GM23248 (cell line): ENCODE data around the gene EIF4A3.

Experiments used
- EZH2 ChIP-seq: fragments of 200-600 bp; sonication (generic); IDR thresholded peaks from 2 replicates; pipeline ENCODE4 v1.6.1; 2018; ENCODE audit warnings: antibody characterized with exemption, mild to moderate bottlenecking; ENCODE audit not compliant: insufficient read depth, poor library complexity, severe bottlenecking
- EZH2phosphoT487 ChIP-seq: fragments of 200-600 bp; sonication (generic); IDR thresholded peaks from 2 replicates; pipeline ENCODE4 v1.6.1; 2018; ENCODE audit warnings: antibody characterized with exemption, moderate library complexity, mild to moderate bottlenecking, low read depth; ENCODE audit not compliant: insufficient read depth

DNA sequence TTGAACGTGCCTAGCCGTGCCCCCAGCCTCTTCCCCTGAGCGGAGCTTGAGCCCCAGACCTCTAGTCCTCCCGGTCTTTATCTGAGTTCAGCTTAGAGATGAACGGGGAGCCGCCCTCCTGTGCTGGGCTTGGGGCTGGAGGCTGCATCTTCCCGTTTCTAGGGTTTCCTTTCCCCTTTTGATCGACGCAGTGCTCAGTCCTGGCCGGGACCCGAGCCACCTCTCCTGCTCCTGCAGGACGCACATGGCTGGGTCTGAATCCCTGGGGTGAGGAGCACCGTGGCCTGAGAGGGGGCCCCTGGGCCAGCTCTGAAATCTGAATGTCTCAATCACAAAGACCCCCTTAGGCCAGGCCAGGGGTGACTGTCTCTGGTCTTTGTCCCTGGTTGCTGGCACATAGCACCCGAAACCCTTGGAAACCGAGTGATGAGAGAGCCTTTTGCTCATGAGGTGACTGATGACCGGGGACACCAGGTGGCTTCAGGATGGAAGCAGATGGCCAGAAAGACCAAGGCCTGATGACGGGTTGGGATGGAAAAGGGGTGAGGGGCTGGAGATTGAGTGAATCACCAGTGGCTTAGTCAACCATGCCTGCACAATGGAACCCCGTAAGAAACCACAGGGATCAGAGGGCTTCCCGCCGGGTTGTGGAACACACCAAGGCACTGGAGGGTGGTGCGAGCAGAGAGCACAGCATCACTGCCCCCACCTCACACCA, 44.8 kb downstream of the EIF4A3 start:
- TF ChIP-seq EZH2 (no peak), EZH2phosphoT487 (no peak)
